SK-N-SH (cell line): ENCODE measurements around the gene ATP6AP1. TPM values are rescaled to one million over a fixed set of nuclear protein-coding genes. Genes with fewer than 3 reads are reported as not detected.

Experiments used
- CTCF ChIA-PET: fragments of 300-600, 350-600 bp; formaldehyde crosslinking; extraction: SDS; loops from one replicate; lab custom pipeline; 2021; lab: Yijun Ruan, JAX
- POLR2A ChIA-PET: fragments of 350-600 bp; sonication (Branson Sonifier 250); formaldehyde crosslinking; extraction: SDS; loops from one replicate; lab custom pipeline; 2020; ENCODE audit warnings: antibody characterized with exemption, inconsistent platforms; lab: Yijun Ruan, JAX
- DNase-seq: peaks from one replicate; pipeline ENCODE4 v3.0.0; 2012
- H2AFZ ChIP-seq: fragments of 200-600 bp; sonication (generic); 2 replicates; pipeline ENCODE4 v1.8.1; 2016; ENCODE audit warnings: antibody characterized with exemption, mild to moderate bottlenecking, low read depth
- H3F3A ChIP-seq: fragments of 200-600 bp; sonication (generic); replicated peaks from 2 replicates; pipeline ENCODE3; 2016; ENCODE audit warnings: antibody characterized with exemption, mild to moderate bottlenecking; ENCODE audit not compliant: insufficient read depth
- H3K27ac ChIP-seq, 2 experiments: fragments of 200-500 bp in 1 of 2; fragments of 200-600 bp in 1 of 2; sonication (Bioruptor generic) in 1 of 2; sonication (generic), shearing (Covaris generic) in 1 of 2; 2 replicates each; pipeline versions ENCODE4 v1.5.1 to v1.6.1; 2014 to 2016; ENCODE audit warnings: low read depth in 2 of 2, inconsistent platforms in 1 of 2, low read length in 1 of 2, mild to moderate bottlenecking in 1 of 2, mixed read lengths in 1 of 2
- H3K27me3 ChIP-seq: fragments of 200-600 bp; sonication (generic), shearing (Covaris generic); 2 replicates; pipeline ENCODE4 v1.6.1; 2016; ENCODE audit warnings: mixed run types; ENCODE audit not compliant: insufficient read depth
- H3K36me3 ChIP-seq, 2 experiments: fragments of 200-500 bp in 1 of 2; fragments of 200-600 bp in 1 of 2; sonication (Bioruptor generic) in 1 of 2; sonication (generic) in 1 of 2; replicated peaks in 1 of 2; 2 replicates each; pipeline versions ENCODE3 to v1.5.1; 2014 to 2016; ENCODE audit warnings: low read length in 1 of 2, mild to moderate bottlenecking in 1 of 2; ENCODE audit not compliant: insufficient read depth in 2 of 2, control insufficient read depth in 1 of 2
- H3K4me1 ChIP-seq, 2 experiments: fragments of 200-500 bp in 1 of 2; fragments of 200-600 bp in 1 of 2; sonication (Bioruptor generic) in 1 of 2; sonication (generic), shearing (Covaris generic) in 1 of 2; 2 replicates each; pipeline versions ENCODE4 v1.5.1 to v1.6.1; 2014 to 2016; ENCODE audit warnings: low read depth in 1 of 2, low read length in 1 of 2, mixed run types in 1 of 2; ENCODE audit not compliant: insufficient read depth in 2 of 2, control insufficient read depth in 1 of 2
- H3K4me2 ChIP-seq: fragments of 200-600 bp; sonication (generic), shearing (Covaris generic); 2 replicates; pipeline ENCODE4 v1.6.1; 2017; ENCODE audit warnings: mixed run types
- H3K4me3 ChIP-seq, 2 experiments: fragments of 200-500 bp in 1 of 2; fragments of 200-600 bp in 1 of 2; sonication (Bioruptor generic) in 1 of 2; sonication (generic), shearing (Covaris generic) in 1 of 2; 2 replicates each; pipeline versions ENCODE4 v1.5.1 to v1.8.1; 2014 to 2016; ENCODE audit warnings: low read depth in 2 of 2, inconsistent platforms in 1 of 2, low read length in 1 of 2, mild to moderate bottlenecking in 1 of 2, mixed read lengths in 1 of 2, moderate library complexity in 1 of 2
- H3K79me2 ChIP-seq: fragments of 200-600 bp; sonication (generic); 2 replicates; pipeline ENCODE4 v1.8.1; 2017; ENCODE audit warnings: mild to moderate bottlenecking; ENCODE audit not compliant: insufficient read depth
- H3K9ac ChIP-seq: fragments of 200-600 bp; sonication (generic); 2 replicates; pipeline ENCODE4 v1.6.1; 2017; ENCODE audit warnings: mixed run types
- H3K9me2 ChIP-seq: fragments of 200-600 bp; sonication (generic); 2 replicates; pipeline ENCODE4 v1.6.1; 2017; ENCODE audit warnings: mixed run types
- H3K9me3 ChIP-seq: fragments of 200-600 bp; sonication (generic); 2 replicates; pipeline ENCODE4 v1.6.1; 2017; ENCODE audit warnings: mixed run types, mild to moderate bottlenecking, moderate library complexity
- H4K20me1 ChIP-seq: fragments of 200-600 bp; sonication (generic); 2 replicates; pipeline ENCODE4 v1.6.1; 2017; ENCODE audit warnings: mild to moderate bottlenecking, mixed run types; ENCODE audit not compliant: insufficient read depth
- FOXM1 ChIP-seq: IDR thresholded peaks from 2 replicates; pipeline ENCODE4 v1.4.0; 2012; ENCODE audit warnings: low read depth, mild to moderate bottlenecking
- GATA2 ChIP-seq: sonication (generic); formaldehyde crosslinking; IDR thresholded peaks from 2 replicates; pipeline ENCODE4 v1.5.0; 2020; ENCODE audit warnings: mild to moderate bottlenecking, missing genetic modification reagents
- JUND ChIP-seq: IDR thresholded peaks from 2 replicates; pipeline ENCODE4 v1.4.0; 2012
- MEF2A ChIP-seq: IDR thresholded peaks from 2 replicates; pipeline ENCODE4 v1.4.0; 2012; ENCODE audit warnings: low read depth, borderline replicate concordance
- NFIC ChIP-seq: IDR thresholded peaks from 2 replicates; pipeline ENCODE4 v1.4.0; 2012; ENCODE audit warnings: borderline replicate concordance
- NRF1 ChIP-seq: IDR thresholded peaks from 2 replicates; pipeline ENCODE4 v1.6.1; 2012; ENCODE audit warnings: low read depth, mild to moderate bottlenecking, low read length
- RXRA ChIP-seq: IDR thresholded peaks from 2 replicates; pipeline ENCODE4 v1.4.0; 2012; ENCODE audit warnings: low read depth, mild to moderate bottlenecking, borderline replicate concordance
- SIN3A ChIP-seq: IDR thresholded peaks from 2 replicates; pipeline ENCODE4 v1.6.1; 2012; ENCODE audit warnings: low read depth, mild to moderate bottlenecking, low read length, moderate library complexity, borderline replicate concordance
- TAF1 ChIP-seq: IDR thresholded peaks from 2 replicates; pipeline ENCODE4 v1.6.1; 2012; ENCODE audit warnings: low read depth, mild to moderate bottlenecking, low read length, moderate library complexity, borderline replicate concordance
- TEAD4 ChIP-seq: IDR thresholded peaks from 2 replicates; pipeline ENCODE4 v1.4.0; 2012; ENCODE audit warnings: mild to moderate bottlenecking, borderline replicate concordance; ENCODE audit not compliant: insufficient read depth
- YY1 ChIP-seq: IDR thresholded peaks from 2 replicates; pipeline ENCODE4 v1.4.0; 2012; ENCODE audit warnings: low read depth, mild to moderate bottlenecking
- WGBS: methylation state at CpG from one replicate; pipeline ENCODE4 v1.1.6; 2017; ENCODE audit warnings: low lambda C conversion rate; 5-methylcytosine and 5-hydroxymethylcytosine counted together
- polyA plus RNA-seq, 3 experiments: library from polyadenylated mRNA; depleted of rRNA; stranded (reverse); fragments of >200 nt; gene quantifications; 2 replicates each; pipeline ENCODE4 v1.2.3, GENCODE V29; 2012
- TF ChIP-seq, protein P1 (sequence below): fragments of 150-350 bp; IDR thresholded peaks from 2 replicates; pipeline ENCODE4 v1.6.1; 2016; ENCODE audit warnings: mild to moderate bottlenecking, low read depth, low read length
- TF ChIP-seq, protein P2 (sequence below): IDR thresholded peaks from 2 replicates; pipeline ENCODE4 v1.6.1; 2012; ENCODE audit warnings: mild to moderate bottlenecking, low read depth, low read length, moderate library complexity
- TF ChIP-seq, protein P3 (sequence below): fragments of 200-600 bp; sonication (generic); IDR thresholded peaks from 2 replicates; pipeline ENCODE4 v1.6.1; 2017; ENCODE audit warnings: antibody characterized with exemption, mild to moderate bottlenecking, moderate library complexity
- TF ChIP-seq, protein P4 (sequence below): IDR thresholded peaks from 2 replicates; pipeline ENCODE4; 2012

Gene ATP6AP1
- polyA plus RNA-seq, 1 of the 3 experiments (the other 2 are of a cell fraction) = 102 TPM

DNA sequence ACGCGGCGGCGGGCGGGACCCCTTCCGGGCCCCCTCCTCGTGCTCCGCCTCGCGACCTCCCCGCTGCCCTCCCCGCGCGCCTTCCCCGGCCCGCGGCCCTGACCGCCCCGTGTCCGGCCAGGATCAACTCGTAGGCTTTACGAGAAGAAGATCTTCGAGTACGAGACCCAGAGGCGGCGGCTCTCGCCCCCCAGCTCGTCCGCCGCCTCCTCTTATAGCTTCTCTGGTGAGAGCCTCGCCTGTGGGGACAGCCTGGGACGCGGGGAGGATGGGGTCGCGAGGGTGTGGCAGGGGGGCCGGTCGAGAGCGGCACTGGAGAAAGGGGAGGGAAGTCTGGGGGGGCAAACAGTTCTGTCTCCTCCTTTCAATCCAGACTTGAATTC is 48.9 kb upstream of the ATP6AP1 start:
- WGBS = 31% methylated on average over 18 of the region's 38 CpGs
- ChIA-PET POLR2A (interaction anchor here (0.7 kb wide), 1 partner anchor 361 kb away, joined by 3 read pairs; no protein-coding TSS in a partner anchor), CTCF (interaction anchor here (0.6 kb wide), 1 partner anchor 100 kb away, joined by 3 read pairs; no protein-coding TSS in a partner anchor)
- Histone ChIP-seq H2AFZ (no peak overlapping the region), H3K4me2 (peak overlapping the region; percentile 81), H3K4me1 (peaks cover 0 to 16% of the 10 kb centered on the region in 2 experiments; a peak in 1 of 4 replicates), H3K9ac (peak overlapping the region; percentile 97), H3K9me2 (no peaks in the 10 kb centered on the region), H3K79me2 (peaks cover 35% of the 10 kb centered on the region), H3K4me3 (peak overlapping the region; percentile 61 to 73), H3K27me3 (no peaks in the 10 kb centered on the region; the same call in 1 of the 2 replicates), H4K20me1 (no peaks in the 10 kb centered on the region), H3K27ac (peak overlapping the region; percentile 76 to 90), H3K36me3 (no peaks in the 10 kb centered on the region), H3F3A (peaks cover 15% of the 10 kb centered on the region), H3K9me3 (no peaks in the 10 kb centered on the region)
- DNase-seq = no peak
- no peak for TF ChIP-seq TEAD4
- TF ChIP-seq RXRA = no peak
- TF ChIP-seq NFIC = no peak
- no peak for TF ChIP-seq YY1

DNA sequence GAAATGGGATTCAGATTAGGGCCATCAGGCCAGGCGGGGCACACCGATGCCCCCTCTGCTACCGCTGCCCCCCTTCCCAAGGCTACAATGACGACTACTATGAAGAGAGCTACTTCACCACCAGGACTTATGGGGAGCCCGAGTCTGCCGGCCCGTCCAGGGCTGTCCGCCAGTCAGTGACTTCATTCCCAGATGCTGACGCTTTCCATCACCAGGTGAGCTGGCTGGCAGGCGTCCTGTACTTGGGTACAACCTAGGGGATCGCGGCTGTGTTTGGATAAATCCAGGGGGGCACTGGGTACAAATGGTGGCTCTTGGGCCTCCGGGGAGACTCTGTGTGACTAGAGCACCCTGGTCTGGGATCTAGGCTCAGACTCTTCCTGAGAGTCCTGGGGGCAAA is 48.3 kb upstream of the ATP6AP1 start:
- POLR2A ChIA-PET = no interaction called here

More for the DNA sequence above, 48.3 kb upstream of the ATP6AP1 start:
- H3K4me1 ChIP-seq = peaks cover 0 to 17% of the 10 kb centered on the region in 2 experiments; a peak in 1 of 4 replicates
- peak overlapping the region; percentile 76 to 90; a peak in 3 of 4 replicates for H3K27ac ChIP-seq
- H3K9ac ChIP-seq = peak overlapping the region; percentile 97
- no peaks in the 10 kb centered on the region for H3K36me3 ChIP-seq
- peaks cover 30% of the 10 kb centered on the region for H3K79me2 ChIP-seq
- peaks cover 14% of the 10 kb centered on the region for H3F3A ChIP-seq
- H3K9me2 ChIP-seq = no peaks in the 10 kb centered on the region
- H3K27me3 ChIP-seq = no peaks in the 10 kb centered on the region; the same call in 1 of the 2 replicates
- no peak overlapping the region for H2AFZ ChIP-seq
- no peaks in the 10 kb centered on the region for H3K9me3 ChIP-seq
- CTCF ChIA-PET = no interaction called here
- no peaks in the 10 kb centered on the region for H4K20me1 ChIP-seq
- H3K4me3 ChIP-seq = peak overlapping the region; percentile 61 to 73
- H3K4me2 ChIP-seq = peak overlapping the region; percentile 81
- DNase-seq = no peak
- 6% methylated on average over 3 of the region's 13 CpGs for WGBS
- TF ChIP-seq MEF2A = no peak
- TF ChIP-seq NRF1 = no peak
- TF ChIP-seq, protein P1, sequence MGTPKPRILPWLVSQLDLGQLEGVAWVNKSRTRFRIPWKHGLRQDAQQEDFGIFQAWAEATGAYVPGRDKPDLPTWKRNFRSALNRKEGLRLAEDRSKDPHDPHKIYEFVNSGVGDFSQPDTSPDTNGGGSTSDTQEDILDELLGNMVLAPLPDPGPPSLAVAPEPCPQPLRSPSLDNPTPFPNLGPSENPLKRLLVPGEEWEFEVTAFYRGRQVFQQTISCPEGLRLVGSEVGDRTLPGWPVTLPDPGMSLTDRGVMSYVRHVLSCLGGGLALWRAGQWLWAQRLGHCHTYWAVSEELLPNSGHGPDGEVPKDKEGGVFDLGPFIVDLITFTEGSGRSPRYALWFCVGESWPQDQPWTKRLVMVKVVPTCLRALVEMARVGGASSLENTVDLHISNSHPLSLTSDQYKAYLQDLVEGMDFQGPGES = no peak
- TF ChIP-seq, protein P2, sequence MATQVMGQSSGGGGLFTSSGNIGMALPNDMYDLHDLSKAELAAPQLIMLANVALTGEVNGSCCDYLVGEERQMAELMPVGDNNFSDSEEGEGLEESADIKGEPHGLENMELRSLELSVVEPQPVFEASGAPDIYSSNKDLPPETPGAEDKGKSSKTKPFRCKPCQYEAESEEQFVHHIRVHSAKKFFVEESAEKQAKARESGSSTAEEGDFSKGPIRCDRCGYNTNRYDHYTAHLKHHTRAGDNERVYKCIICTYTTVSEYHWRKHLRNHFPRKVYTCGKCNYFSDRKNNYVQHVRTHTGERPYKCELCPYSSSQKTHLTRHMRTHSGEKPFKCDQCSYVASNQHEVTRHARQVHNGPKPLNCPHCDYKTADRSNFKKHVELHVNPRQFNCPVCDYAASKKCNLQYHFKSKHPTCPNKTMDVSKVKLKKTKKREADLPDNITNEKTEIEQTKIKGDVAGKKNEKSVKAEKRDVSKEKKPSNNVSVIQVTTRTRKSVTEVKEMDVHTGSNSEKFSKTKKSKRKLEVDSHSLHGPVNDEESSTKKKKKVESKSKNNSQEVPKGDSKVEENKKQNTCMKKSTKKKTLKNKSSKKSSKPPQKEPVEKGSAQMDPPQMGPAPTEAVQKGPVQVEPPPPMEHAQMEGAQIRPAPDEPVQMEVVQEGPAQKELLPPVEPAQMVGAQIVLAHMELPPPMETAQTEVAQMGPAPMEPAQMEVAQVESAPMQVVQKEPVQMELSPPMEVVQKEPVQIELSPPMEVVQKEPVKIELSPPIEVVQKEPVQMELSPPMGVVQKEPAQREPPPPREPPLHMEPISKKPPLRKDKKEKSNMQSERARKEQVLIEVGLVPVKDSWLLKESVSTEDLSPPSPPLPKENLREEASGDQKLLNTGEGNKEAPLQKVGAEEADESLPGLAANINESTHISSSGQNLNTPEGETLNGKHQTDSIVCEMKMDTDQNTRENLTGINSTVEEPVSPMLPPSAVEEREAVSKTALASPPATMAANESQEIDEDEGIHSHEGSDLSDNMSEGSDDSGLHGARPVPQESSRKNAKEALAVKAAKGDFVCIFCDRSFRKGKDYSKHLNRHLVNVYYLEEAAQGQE = no peak
- TF ChIP-seq, protein P3, sequence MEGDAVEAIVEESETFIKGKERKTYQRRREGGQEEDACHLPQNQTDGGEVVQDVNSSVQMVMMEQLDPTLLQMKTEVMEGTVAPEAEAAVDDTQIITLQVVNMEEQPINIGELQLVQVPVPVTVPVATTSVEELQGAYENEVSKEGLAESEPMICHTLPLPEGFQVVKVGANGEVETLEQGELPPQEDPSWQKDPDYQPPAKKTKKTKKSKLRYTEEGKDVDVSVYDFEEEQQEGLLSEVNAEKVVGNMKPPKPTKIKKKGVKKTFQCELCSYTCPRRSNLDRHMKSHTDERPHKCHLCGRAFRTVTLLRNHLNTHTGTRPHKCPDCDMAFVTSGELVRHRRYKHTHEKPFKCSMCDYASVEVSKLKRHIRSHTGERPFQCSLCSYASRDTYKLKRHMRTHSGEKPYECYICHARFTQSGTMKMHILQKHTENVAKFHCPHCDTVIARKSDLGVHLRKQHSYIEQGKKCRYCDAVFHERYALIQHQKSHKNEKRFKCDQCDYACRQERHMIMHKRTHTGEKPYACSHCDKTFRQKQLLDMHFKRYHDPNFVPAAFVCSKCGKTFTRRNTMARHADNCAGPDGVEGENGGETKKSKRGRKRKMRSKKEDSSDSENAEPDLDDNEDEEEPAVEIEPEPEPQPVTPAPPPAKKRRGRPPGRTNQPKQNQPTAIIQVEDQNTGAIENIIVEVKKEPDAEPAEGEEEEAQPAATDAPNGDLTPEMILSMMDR = no peak
- TF ChIP-seq TAF1 = no peak
- no peak for TF ChIP-seq NFIC
- TF ChIP-seq, protein P4, sequence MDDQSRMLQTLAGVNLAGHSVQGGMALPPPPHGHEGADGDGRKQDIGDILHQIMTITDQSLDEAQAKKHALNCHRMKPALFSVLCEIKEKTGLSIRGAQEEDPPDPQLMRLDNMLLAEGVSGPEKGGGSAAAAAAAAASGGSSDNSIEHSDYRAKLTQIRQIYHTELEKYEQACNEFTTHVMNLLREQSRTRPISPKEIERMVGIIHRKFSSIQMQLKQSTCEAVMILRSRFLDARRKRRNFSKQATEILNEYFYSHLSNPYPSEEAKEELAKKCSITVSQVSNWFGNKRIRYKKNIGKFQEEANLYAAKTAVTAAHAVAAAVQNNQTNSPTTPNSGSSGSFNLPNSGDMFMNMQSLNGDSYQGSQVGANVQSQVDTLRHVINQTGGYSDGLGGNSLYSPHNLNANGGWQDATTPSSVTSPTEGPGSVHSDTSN = no peak
- no peak for TF ChIP-seq GATA2
- TF ChIP-seq JUND = no peak
- TF ChIP-seq SIN3A = no peak
- no peak for TF ChIP-seq TEAD4
- TF ChIP-seq RXRA = no peak
- no peak for TF ChIP-seq FOXM1
